Adrenal gland (tissue), 12 donors: ENCODE data around the gene RAD51B. TPM values are rescaled to one million over a fixed set of nuclear protein-coding genes. Genes with fewer than 3 reads are reported as not detected.

Experiments
- DNase-seq, 7 donors: peaks; one replicate each; pipeline ENCODE4 v3.0.0-alpha.2; 2019 to 2020
- H3K27ac ChIP-seq, 5 donors: fragments of 200-600 bp; sonication (generic) in 4 of 5; 1 replicate in 3 of 5; 2 replicates in 2 of 5; pipeline versions ENCODE4 v1.5.1 to v1.8.0; 2016 to 2020; ENCODE audit warnings: mild to moderate bottlenecking in 1 of 5
- H3K27me3 ChIP-seq: fragments of 200-600 bp; 2 replicates; pipeline ENCODE4 v1.8.0; 2021
- H3K36me3 ChIP-seq, 2 donors: fragments of 200-600 bp; replicated peaks in 1 of 2; 1 replicate in 1 of 2; 2 replicates in 1 of 2; pipeline versions ENCODE4 v1.5.1 to v1.8.0; 2018 to 2022
- H3K4me1 ChIP-seq, 2 donors: fragments of 200-600 bp; replicated peaks in 1 of 2; 1 replicate in 1 of 2; 2 replicates in 1 of 2; pipeline versions ENCODE4 v1.5.1 to v1.8.0; 2018 to 2021
- H3K4me3 ChIP-seq, 4 donors: fragments of 200-600 bp; sonication (generic) in 3 of 4; one replicate each; pipeline ENCODE4 v1.5.1; 2016 to 2018
- H3K9me3 ChIP-seq, 3 donors: fragments of 200-600 bp; sonication (generic) in 1 of 3; replicated peaks in 1 of 3; 1 replicate in 2 of 3; 2 replicates in 1 of 3; pipeline versions ENCODE4 v1.5.1 to v1.8.0; 2016 to 2021
- POLR2A ChIP-seq, 2 donors: fragments of 450-650 bp; IDR thresholded peaks; one replicate each; pipeline ENCODE4 v1.6.1; 2017; ENCODE audit warnings: antibody characterized with exemption in 2 of 2, mild to moderate bottlenecking in 2 of 2, moderate library complexity in 1 of 2
- WGBS, 4 donors: extraction: QIAGEN DNeasy Blood & Tissue Kit in 2 of 4; methylation state at CpG; one replicate each; pipeline versions ENCODE4 v1.1.5 to v1.1.7; 2013 to 2017; 5-methylcytosine and 5-hydroxymethylcytosine counted together
- intact Hi-C, 2 donors: fragments of 100-400 bp; cut with DNase I; formaldehyde crosslinking; loops; one replicate each; pipeline versions ENCODE4 v1.14.1 to v1.15.0; 2022 to 2023
- polyA plus RNA-seq, 3 donors: library from polyadenylated mRNA; stranded (reverse); fragments of 200-250 nt in 2 of 3; fragments of 350-450 nt in 1 of 3; fragmentation: Illumina TruSeq in 1 of 3; extraction: RNeasy Lipid Tissue Mini Kit (QIAGEN cat#74804) in 1 of 3; gene quantifications; one replicate each; pipeline ENCODE4 v1.2.3, GENCODE V29; 2013 to 2014
- total RNA-seq, 9 donors: library from RNA; depleted of rRNA in 4 of 9; stranded (reverse); fragments of >200 nt in 4 of 9; fragments of 120-200 nt in 1 of 9; fragmentation: NEBNext Ultra II Directional in 1 of 9; extraction: Animal tissue kit (Norgen Biotek cat#: 25700) in 1 of 9; gene quantifications; one replicate each; pipeline versions ENCODE4 v1.1.0 to v1.2.4, GENCODE V29; 2013 to 2023
- TF ChIP-seq, protein P1 (sequence below), 6 experiments: fragments of 450-650 bp in 4 of 6; fragments of 200-600 bp in 2 of 6; sonication (generic) in 1 of 6; IDR thresholded peaks; 1 replicate in 5 of 6; 2 replicates in 1 of 6; pipeline versions ENCODE4 v1.5.1 to v1.8.0; 2016 to 2021; ENCODE audit warnings: antibody characterized with exemption in 6 of 6, mild to moderate bottlenecking in 2 of 6, moderate library complexity in 1 of 6
- donor health status: healthy with polysubstance abuse.
- donor health status: Bipolar disorder and iron deficiency.
- donor health status: DM: yes; HTN: yes; CAD: no.
- donor health status: DM: no; HTN: no; CAD: no.
- donor health status: DM: no; HTN: no; CAD: no.
- donor health status: DM: yes; HTN: yes; CAD: no.

The RAD51B gene
- total and polyA plus RNA-seq, 12 donors, result 2.3 to 24.6 (median 12.4) TPM

DNA sequence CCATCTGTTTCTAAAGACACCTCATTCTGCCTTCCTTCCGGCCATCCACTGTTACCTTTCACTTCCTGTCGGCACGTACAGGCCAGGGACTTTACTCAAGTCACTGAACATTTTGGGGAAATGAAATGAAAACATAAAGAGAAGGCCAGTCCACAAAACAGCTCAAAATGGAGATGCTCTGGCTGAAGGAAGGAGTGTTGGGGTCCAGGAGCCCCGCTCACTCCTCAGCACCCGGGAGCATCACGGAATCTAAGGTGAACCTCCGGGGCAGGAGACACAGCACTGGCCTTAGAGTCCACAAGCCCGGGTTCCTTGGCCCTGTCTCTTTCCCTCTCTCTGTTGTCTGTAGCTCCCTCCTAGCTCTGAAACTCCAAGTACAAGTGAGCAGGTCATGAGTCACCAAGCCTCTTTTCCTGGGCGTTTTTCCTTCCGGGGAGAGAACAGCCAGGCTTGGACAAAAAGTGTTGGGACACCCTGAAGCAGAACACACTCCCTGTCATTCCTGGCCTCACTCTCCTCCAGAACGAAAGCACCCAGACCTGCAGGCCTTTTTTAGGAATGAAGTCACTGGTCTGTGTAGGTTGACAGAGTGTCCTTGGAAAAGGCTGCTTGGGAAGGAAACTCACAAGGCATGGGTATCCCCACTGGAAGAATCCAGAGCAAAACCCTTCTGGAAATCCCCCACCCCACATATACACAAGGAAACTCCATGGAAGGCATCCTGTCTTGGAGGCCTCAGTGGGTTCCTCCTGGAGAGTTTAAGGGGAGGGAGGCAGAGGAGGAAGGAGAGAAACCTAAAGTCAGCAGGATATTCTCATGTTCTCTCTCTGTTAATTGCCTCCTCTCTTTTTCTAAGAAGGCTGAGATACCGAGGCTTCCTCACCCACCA is 728.0 kb downstream of the RAD51B start:
- TF ChIP-seq POLR2A (IDR thresholded peaks at IDR 0.05), result peak in 1 of 2 donors; percentile 29
- TF ChIP-seq, protein P1, sequence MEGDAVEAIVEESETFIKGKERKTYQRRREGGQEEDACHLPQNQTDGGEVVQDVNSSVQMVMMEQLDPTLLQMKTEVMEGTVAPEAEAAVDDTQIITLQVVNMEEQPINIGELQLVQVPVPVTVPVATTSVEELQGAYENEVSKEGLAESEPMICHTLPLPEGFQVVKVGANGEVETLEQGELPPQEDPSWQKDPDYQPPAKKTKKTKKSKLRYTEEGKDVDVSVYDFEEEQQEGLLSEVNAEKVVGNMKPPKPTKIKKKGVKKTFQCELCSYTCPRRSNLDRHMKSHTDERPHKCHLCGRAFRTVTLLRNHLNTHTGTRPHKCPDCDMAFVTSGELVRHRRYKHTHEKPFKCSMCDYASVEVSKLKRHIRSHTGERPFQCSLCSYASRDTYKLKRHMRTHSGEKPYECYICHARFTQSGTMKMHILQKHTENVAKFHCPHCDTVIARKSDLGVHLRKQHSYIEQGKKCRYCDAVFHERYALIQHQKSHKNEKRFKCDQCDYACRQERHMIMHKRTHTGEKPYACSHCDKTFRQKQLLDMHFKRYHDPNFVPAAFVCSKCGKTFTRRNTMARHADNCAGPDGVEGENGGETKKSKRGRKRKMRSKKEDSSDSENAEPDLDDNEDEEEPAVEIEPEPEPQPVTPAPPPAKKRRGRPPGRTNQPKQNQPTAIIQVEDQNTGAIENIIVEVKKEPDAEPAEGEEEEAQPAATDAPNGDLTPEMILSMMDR (IDR thresholded peaks at IDR 0.05), result no peak
- no peaks in the 10 kb centered on the region for H3K36me3 ChIP-seq
- no peaks in the 10 kb centered on the region for H3K9me3 ChIP-seq
- no peak overlapping the region for H3K4me3 ChIP-seq
- peak in 6 of 7 donors; percentile 67 to 84 (median 74) for DNase-seq
- 56 to 61% (median 59%) methylated on average over 12 of the region's 12 CpGs for WGBS, 4 donors
- H3K4me1 ChIP-seq, result peaks cover 19 to 51% of the 10 kb centered on the region in 2 donors
- peak overlapping the region; percentile 12 to 98 (median 82) for H3K27ac ChIP-seq
- intact Hi-C loops, result no loop called here
- H3K27me3 ChIP-seq, result no peaks in the 10 kb centered on the region

DNA sequence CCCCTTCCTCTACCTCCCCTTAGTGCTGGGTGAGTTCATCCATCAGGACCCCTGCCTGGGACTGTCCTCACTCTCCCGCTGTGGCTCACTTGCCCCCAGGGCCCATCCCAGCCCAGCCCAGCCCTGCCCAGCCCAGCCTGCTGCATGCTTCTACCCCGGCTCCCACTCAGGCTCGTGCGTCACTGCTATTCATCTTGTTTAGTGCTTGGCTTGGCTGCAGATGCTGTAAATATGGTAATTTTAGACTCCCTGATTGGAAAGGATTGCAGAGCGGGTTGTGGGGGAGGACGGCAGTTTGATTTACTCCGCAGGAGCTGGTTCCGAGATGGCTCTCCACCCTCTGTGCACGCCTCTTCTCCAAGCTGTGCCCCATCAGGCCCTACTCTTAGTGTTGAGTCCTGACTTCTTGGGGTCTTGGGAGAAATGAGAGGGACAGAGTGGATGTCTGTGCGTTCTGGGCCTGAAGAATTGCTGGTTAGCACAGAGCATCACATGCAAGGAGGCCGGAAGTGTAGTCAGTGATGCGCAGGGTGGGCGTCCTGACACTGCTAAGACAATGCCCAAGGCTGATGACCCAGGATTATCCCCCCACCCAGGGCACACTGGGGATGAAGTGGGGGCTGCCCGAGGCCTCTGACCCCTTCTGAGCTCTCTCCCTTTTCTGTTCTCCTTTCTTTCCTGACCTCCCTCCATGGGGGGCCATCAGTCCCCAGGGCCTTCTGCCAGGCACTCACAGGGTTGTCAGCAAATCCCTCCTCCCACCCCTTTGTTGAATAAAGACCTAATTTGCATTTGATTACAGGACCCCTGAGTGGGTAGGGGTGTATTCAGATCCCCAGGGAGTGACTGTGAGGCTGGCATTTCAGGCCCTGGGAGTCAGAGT is 728.9 kb downstream of the RAD51B start:
- no peak for TF ChIP-seq POLR2A (IDR thresholded peaks at IDR 0.05)
- TF ChIP-seq, protein P1 (IDR thresholded peaks at IDR 0.05), result no peak
- H3K9me3 ChIP-seq, result no peaks in the 10 kb centered on the region
- H3K36me3 ChIP-seq, result no peaks in the 10 kb centered on the region
- peak; percentile 70 to 91 (median 82) for DNase-seq
- H3K27me3 ChIP-seq, result no peaks in the 10 kb centered on the region
- intact Hi-C loops, result no loop called here
- whole genome bisulfite sequencing, 4 donors, result 59 to 65% (median 64%) methylated on average over 14 of the region's 14 CpGs
- no peak overlapping the region for H3K4me3 ChIP-seq
- peaks cover 18 to 53% of the 10 kb centered on the region in 2 donors for H3K4me1 ChIP-seq
- H3K27ac ChIP-seq, result peak overlapping the region; percentile 12 to 98 (median 82)

DNA sequence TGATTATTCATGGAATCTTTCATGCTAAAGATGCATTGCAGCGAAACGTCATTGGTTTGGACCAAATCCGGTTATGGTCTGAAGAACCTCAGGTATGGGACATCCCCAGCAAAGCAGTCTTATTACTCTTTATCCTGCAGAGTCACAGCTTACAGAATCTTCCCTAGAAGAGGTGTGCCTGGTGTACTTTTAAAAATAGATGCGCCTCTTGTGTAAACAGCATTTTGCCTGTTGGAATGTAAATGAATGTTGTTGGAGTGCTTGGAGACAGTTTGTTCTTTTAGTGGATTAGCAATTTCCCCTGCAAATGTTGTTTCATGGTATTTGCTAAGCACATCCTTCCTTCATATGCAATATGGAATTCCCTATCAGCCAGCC is 730.7 kb downstream of the RAD51B start:
- TF ChIP-seq, protein P1 (IDR thresholded peaks at IDR 0.05), result no peak
- TF ChIP-seq POLR2A (IDR thresholded peaks at IDR 0.05), result no peak
- 81 to 89% (median 85%) methylated on average over 4 of the region's 4 CpGs for WGBS, 4 donors
- H3K27ac ChIP-seq, result peak overlapping the region in 2 of 5 donors; percentile 47 to 89
- peak in 1 of 7 donors; percentile 3 for DNase-seq
- no peaks in the 10 kb centered on the region for H3K27me3 ChIP-seq
- H3K4me1 ChIP-seq, result peaks cover 12 to 34% of the 10 kb centered on the region in 2 donors
- no peaks in the 10 kb centered on the region for H3K36me3 ChIP-seq
- intact Hi-C loops, result no loop called here
- no peak overlapping the region for H3K4me3 ChIP-seq
- H3K9me3 ChIP-seq, result no peaks in the 10 kb centered on the region
